Fibroblast of peridontal ligament (primary cell): Measurements from ENCODE around the gene A1CF.
"Not testable (repeated sequence)": the region's sequence is repeated elsewhere in the genome, so short reads cannot be mapped to it uniquely, and the experiment has no call there.

Experiments used
- DNase-seq: peaks from one replicate; pipeline ENCODE4 v3.0.0-alpha.2; 2010; ENCODE audit errors: extremely low read depth

A1CF gene

DNA sequence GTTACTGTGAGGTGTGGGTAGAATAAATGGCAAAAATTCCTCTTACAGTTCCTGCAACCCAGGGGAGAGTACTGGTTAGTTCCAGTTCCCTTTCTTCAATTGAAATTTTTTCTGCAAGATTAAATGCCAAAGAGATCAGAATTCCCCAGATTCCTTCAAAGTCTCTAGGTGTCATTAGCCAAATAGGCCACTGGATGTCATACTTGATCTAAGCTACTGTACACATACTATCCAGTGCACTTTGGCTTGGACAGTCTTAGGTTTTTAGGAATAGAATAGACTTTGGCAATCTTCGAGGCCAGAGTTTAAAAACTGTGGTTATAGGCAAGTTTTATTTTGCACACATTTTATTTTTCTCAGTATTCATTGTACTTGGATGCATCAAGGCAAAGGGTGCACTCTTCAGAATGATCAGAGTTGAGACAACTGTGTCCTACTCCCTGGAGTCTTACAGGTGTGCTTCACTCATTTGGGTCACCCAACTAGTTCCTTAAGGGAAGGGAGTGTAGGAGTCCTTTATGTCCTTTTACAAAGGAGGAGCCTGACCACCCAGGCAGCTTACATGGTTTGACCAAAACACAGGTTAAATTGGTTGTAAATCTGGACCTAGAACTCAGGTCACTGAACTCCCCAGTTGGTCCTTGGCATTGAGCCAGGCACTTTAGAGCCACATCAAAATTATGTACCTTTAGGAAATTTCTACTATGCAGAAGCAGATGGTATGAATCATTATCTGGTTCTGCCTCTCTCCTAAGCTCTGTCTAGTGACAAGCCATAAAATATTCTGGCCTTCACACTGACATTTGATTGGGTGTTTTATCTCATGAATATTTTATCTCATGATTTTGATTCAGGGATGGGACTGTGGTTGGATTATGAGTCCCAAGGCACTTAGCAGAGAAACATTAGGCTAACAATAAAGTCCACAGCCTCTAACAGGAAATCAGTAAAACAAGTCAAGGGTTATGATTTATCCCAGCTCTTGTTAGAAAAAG is 96.2 kb downstream of the A1CF start:
- peak; percentile 78 for DNase-seq

DNA sequence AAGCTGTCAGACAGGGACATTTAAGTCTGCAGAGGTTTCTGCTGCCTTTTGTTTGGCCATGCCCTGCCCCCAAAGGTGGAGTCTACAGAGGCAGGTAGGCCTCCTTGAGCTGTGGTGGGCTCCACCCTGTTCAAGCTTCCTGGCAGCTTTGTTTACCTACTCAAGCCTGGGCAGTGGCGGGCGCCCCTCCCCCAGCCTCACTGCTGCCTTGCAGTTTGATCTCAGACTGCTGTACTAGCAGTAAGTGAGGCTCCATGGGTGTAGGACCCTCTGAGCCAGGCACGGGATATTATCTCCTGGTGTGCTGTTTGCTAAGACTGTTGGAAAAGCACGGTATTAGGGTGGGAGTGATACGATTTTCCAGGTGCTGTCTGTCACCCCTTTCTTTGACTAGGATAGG is 97.5 kb downstream of the A1CF start:
- DNase-seq = not testable (repeated sequence)

DNA sequence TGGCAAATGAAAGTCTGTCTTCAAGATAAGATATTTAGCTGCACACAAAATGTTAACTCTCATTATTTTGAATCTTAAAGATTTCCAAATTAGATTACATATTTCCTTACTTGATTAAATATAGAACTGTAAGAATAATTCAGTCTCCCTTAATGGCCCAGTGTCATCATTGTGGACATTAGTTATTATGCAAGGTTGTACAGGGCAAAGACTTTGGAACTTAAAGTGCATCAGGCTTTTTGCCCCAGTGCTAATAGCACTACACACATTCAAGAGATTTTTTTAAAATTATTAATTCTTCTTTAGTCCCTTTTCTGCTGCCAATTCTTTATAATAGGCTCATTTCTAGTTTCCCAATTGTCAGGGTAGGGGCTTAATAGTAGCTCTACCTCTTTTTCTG is 103.4 kb downstream of the A1CF start:
- not testable (repeated sequence) for DNase-seq

DNA sequence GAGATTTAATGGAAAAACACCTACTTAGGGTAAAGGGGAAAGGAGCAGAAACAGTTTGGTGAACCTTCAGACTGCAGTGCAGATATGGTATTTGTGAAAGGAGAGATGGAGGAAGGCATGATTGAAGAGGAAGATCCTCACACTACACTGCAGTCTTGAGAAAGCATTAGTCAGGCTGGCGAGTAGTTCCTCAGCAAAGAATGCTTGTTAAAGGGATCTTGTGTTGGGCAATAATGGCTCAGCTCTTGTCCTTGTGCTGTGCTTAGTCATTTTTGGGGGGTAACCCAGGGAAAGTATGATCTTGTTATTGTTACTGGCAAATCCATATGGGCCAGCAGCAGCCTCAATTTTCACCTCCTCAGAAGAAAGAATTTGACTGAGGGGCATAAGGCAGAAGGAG is 105.4 kb downstream of the A1CF start:
- DNase-seq = peak; percentile 65

DNA sequence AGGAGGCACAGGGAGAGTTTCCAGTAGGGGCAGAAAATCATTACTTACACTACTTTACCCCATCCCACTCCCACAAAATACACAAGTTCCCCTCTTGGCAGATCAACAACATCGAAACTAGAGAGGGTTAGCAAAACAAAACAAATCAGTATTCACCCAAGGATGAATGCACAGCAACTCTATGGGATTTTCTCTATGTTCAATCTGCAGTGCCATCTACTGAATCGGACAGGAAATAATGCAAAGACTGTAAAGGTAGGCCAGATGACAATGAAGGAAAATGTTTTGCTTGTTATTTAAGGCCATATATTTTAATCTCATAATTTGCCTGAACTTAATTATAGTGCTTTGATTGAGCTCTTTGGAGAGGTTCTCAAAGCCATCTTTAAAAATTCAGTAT is 110.6 kb downstream of the A1CF start:
- DNase-seq = peak; percentile 14

DNA sequence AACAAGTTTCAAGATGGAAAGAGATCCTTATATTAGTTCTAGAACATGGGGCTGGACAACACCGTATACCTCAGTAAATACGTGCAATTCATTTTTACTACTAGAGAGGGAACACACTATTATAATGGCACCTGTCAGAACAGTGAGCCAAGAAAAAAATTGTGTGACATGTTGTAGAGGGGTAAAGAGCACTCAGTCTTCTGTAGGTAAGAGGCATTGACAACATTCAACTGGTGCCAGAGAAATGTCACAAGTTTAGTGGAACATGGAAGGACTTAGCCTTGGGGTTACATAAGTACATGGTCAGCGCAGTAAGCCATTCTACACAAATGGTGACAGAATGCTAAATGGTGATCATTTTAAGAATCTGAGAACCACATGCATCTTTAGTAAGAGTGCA is 113.4 kb downstream of the A1CF start:
- DNase-seq = not testable (repeated sequence)

DNA sequence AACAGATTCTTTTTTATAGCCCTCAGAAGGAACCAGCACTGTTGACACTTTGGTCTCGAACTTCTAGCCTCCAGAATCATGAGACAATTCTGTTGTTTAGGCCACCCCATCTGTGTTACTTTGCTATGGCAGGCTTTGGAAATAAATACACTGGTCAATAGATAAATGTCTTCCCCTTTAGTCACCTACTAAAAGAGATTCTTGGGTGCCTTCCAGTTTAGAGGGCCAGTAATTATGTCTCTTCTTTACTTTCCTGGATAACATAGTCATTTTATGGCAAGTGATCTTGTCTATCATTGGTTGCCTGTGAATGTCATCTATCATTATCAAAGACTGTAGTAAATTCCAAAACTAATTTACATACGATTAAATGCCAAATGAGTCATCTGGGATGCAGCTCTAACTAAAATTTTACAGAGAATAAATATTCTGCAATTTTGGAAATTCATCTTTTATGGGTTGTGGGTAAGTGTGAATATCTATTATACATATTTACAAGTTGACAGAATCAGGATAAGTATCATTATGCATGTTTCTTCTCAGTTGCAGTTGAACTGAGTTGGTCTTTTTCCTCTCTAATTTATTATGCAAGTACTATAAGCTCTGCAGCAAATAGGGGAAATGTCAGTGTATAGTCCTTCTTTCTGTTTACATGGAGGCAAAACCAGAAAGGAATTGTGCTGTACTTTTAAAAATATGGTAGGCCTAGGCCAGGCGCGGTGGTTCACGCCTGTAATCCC is 118.5 kb downstream of the A1CF start:
- peak; percentile 50 for DNase-seq
